WERI-Rb-1 (cell line): Measurements from ENCODE around the gene BLNK.

Experiments
- DNase-seq: peaks from one replicate; pipeline ENCODE4 v3.0.0-alpha.2; 2020
- H3K27ac ChIP-seq: fragments of 250-450 bp; sonication (Bioruptor Pico); 2 replicates; pipeline ENCODE4 v1.5.1; 2020; ENCODE audit warnings: mild to moderate bottlenecking, moderate library complexity
- H3K27me3 ChIP-seq: fragments of 250-450 bp; sonication (Bioruptor Pico); 2 replicates; pipeline ENCODE4 v1.5.1; 2021; ENCODE audit warnings: mild to moderate bottlenecking, low read depth, moderate library complexity; ENCODE audit not compliant: insufficient read depth, severe bottlenecking
- H3K36me3 ChIP-seq: fragments of 250-450 bp; sonication (Bioruptor Pico); 2 replicates; pipeline ENCODE4 v1.5.1; 2020; ENCODE audit warnings: mild to moderate bottlenecking, moderate library complexity
- H3K4me3 ChIP-seq: 2 replicates; pipeline ENCODE4 v1.5.1; 2011; ENCODE audit warnings: low read depth, mild to moderate bottlenecking, control low read depth, low read length
- H3K9me3 ChIP-seq: fragments of 250-450 bp; sonication (Bioruptor Pico); 2 replicates; pipeline ENCODE4 v1.5.1; 2021; ENCODE audit warnings: mild to moderate bottlenecking, moderate library complexity; ENCODE audit not compliant: severe bottlenecking
- TF ChIP-seq, protein P1 (sequence below): IDR thresholded peaks from 2 replicates; pipeline ENCODE4 v1.5.1; 2011; ENCODE audit warnings: low read depth, mild to moderate bottlenecking, control low read depth, inconsistent platforms, low read length

BLNK gene

GRCh38 chr10:96244354-96244753 lies 27.0 kb downstream of the BLNK start:
- H3K27ac ChIP-seq, result no peak overlapping the region
- H3K36me3 ChIP-seq, result no peaks in the 10 kb centered on the region
- H3K9me3 ChIP-seq, result no peaks in the 10 kb centered on the region
- no peak overlapping the region for H3K4me3 ChIP-seq
- TF ChIP-seq, protein P1, sequence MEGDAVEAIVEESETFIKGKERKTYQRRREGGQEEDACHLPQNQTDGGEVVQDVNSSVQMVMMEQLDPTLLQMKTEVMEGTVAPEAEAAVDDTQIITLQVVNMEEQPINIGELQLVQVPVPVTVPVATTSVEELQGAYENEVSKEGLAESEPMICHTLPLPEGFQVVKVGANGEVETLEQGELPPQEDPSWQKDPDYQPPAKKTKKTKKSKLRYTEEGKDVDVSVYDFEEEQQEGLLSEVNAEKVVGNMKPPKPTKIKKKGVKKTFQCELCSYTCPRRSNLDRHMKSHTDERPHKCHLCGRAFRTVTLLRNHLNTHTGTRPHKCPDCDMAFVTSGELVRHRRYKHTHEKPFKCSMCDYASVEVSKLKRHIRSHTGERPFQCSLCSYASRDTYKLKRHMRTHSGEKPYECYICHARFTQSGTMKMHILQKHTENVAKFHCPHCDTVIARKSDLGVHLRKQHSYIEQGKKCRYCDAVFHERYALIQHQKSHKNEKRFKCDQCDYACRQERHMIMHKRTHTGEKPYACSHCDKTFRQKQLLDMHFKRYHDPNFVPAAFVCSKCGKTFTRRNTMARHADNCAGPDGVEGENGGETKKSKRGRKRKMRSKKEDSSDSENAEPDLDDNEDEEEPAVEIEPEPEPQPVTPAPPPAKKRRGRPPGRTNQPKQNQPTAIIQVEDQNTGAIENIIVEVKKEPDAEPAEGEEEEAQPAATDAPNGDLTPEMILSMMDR, result no peak
- no peak for DNase-seq
- no peaks in the 10 kb centered on the region for H3K27me3 ChIP-seq

DNA sequence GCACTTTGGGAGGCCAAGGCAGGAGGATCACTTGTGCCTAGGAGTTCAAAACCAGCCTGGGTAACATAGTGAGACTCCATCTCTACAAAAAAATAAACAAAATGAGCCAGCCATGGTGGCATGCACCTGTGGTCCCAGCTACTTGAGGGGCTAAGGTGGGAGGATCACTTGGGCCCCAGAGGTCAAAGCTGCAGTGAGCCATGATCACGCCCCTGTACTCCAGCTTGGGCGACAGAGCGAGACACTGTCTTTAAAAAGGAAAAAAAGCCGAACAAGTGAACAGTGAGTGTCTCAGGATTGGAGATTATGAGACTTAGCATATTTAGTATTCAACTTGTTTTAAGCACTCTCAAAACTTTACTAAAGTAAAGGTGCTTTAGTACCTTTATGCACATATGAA lies 28.1 kb downstream of the BLNK start:
- Histone ChIP-seq H3K27me3 (no peaks in the 10 kb centered on the region), H3K36me3 (no peaks in the 10 kb centered on the region), H3K27ac (no peak overlapping the region), H3K9me3 (no peaks in the 10 kb centered on the region), H3K4me3 (no peak overlapping the region)
- no peak for DNase-seq
- TF ChIP-seq, protein P1, result no peak

- DNase-seq, result no peak
- Histone ChIP-seq H3K36me3 (no peaks in the 10 kb centered on the region), H3K27me3 (no peaks in the 10 kb centered on the region), H3K27ac (no peak overlapping the region), H3K9me3 (no peaks in the 10 kb centered on the region), H3K4me3 (no peak overlapping the region)
- TF ChIP-seq, protein P1, result no peak
These were observed 28.5 kb downstream of the BLNK start for GRCh38 chr10:96242822-96243221.

DNA sequence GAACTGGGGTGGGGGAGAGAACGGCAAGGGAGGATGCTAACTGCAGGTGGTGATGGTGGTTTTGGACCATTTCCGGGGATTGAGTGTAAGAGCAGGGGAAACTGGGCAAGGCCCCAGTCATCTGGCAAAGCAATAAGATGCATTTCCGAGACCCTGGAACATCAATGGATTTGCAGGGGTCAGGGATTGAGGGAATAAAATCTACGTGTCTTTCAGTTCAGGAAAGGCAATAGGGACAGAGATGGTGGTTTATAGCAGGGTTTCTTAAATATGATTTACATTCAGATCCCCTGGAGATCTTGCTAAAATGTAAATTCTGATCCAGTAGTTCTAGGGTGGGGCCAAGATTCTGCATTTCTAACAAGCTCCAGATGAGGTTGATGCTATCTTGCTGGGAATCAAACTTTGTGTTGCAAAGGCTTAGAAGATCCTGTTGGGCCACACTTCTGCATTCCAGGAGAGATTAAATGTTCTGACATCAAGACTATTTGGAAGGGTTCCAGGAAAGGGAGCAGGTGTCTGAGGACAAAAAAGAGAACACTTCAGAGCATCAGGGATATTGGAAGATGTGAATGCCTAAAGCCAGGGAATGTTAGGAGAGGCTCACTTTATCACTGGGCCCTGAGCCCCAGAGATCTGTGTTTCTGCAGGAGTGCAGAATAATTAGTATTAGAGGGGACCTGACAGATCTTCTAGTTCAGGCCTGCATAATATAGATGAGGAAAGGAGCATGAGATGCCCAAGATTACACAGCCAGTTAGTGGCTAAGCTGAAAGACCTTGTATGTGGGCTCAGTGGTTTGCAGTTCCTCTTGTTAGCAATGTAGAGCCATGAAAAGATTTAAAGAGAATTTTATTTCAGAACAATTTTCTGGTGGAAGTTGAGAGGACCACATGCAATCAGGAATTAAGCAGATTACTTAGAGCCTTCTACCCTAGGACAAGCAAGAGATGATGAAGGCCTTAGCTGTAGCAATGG lies 32.4 kb downstream of the BLNK start:
- H3K4me3 ChIP-seq, result no peak overlapping the region
- DNase-seq, result no peak
- H3K9me3 ChIP-seq, result no peaks in the 10 kb centered on the region
- H3K36me3 ChIP-seq, result no peaks in the 10 kb centered on the region
- no peak overlapping the region for H3K27ac ChIP-seq
- TF ChIP-seq, protein P1, result no peak
- H3K27me3 ChIP-seq, result no peaks in the 10 kb centered on the region

- TF ChIP-seq, protein P1, result no peak
- Histone ChIP-seq H3K9me3 (no peaks in the 10 kb centered on the region), H3K27me3 (no peaks in the 10 kb centered on the region), H3K4me3 (no peak overlapping the region), H3K36me3 (no peaks in the 10 kb centered on the region), H3K27ac (no peak overlapping the region)
- no peak for DNase-seq
These were observed 34.5 kb downstream of the BLNK start for GRCh38 chr10:96236876-96237275.
